ENCODE data around the gene RCC1.
A peak's percentile ranks its signal among the peaks of the same experiment; 100 is the strongest.
"Not testable (repeated sequence)": the region's sequence is repeated elsewhere in the genome, so short reads cannot be mapped to it uniquely, and the experiment has no call there.

The RCC1 gene

DNA sequence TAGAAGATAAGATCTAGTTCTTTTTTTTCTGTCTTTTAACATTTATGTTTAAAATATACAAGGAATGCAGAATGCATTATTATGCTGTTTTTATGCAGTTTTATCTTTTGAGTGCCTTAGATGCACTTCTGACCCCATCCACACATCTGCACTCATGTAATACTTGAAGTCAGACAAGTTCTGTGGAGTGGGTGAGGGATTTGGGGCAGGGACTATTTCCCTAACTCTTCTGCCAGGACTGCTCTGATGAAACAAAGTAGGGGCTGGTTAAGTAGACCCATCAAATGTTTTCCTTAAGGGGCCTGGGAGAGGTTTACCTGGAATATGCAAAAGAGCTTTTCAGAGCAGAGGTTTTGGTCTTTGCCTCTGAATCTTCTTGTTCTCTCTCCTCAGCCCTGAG, 58.5 kb downstream of the RCC1 start:
- TF ChIP-seq Cebpa-rat (IDR thresholded peaks at IDR 0.05): no peak
- H3K36me3 ChIP-seq: peaks cover 100% of the 10 kb centered on the region
- H3K27me3 ChIP-seq: no peaks in the 10 kb centered on the region

DNA sequence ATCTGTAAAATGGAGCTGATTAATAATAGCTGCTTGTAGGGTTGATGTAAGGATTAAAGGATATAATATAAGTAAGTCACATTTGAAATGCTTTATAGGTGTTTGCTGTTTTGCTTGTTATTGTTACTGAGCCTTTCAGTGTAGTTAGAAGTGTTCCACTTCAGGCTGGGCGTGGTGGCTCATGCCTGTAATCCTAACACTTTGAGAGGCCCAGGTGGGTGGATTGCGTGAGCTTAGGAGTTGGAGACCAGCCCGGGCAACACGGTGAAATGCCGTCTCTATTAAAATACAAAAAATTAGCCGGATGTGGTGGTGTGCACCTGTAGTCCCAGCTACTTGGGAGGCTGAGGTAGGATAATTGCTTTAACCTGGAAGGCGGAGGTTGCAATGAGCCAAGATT, 59.2 kb downstream of the RCC1 start:
- Histone ChIP-seq H3K4me1 (no peaks in the 10 kb centered on the region), H3K4me2 (no peak overlapping the region), H3K36me3 (peaks cover 97% of the 10 kb centered on the region), H3K9me3 (no peaks in the 10 kb centered on the region), H3K9ac (no peak overlapping the region), H3K4me3 (no peak overlapping the region), H3K27me3 (no peaks in the 10 kb centered on the region), H3K27ac (no peak overlapping the region), H4K20me1 (no peaks in the 10 kb centered on the region)
- TF ChIP-seq Cebpa-rat (IDR thresholded peaks at IDR 0.05): no peak

More for the DNA sequence above, 58.5 kb downstream of the RCC1 start:
- Histone ChIP-seq H3K9ac (no peak overlapping the region), H3K4me1 (no peaks in the 10 kb centered on the region), H3K9me3 (no peaks in the 10 kb centered on the region), H3K4me3 (no peak overlapping the region), H3K27ac (no peak overlapping the region), H4K20me1 (no peaks in the 10 kb centered on the region), H3K4me2 (no peak overlapping the region)

DNA sequence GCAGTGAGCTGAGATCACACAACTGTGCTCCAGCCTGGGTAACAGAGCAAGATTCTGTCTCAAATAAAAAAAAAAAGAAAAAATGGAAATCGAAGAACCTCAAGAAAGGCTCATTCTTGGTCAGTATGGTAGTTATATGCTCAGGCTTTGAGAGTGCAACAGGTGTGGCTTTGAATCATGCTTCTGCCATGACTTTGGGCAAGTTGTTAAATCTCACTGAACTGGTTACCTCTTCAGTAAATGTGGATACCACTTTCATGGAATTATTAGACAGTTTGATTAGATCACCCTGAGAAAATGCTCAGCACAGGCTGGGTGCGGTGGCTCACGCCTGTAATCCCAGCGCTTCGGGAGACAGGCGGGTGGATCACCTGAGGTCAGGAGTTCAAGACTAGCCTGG, 59.9 kb downstream of the RCC1 start:
- no peak overlapping the region for H3K9ac ChIP-seq
- no peak overlapping the region for H3K4me2 ChIP-seq
- no peak overlapping the region for H3K27ac ChIP-seq
- no peak for TF ChIP-seq Cebpa-rat (IDR thresholded peaks at IDR 0.05)
- H3K36me3 ChIP-seq: peaks cover 97% of the 10 kb centered on the region
- H3K9me3 ChIP-seq: no peaks in the 10 kb centered on the region
- H3K4me3 ChIP-seq: no peak overlapping the region
- no peaks in the 10 kb centered on the region for H3K4me1 ChIP-seq
- H4K20me1 ChIP-seq: no peaks in the 10 kb centered on the region
- H3K27me3 ChIP-seq: no peaks in the 10 kb centered on the region

DNA sequence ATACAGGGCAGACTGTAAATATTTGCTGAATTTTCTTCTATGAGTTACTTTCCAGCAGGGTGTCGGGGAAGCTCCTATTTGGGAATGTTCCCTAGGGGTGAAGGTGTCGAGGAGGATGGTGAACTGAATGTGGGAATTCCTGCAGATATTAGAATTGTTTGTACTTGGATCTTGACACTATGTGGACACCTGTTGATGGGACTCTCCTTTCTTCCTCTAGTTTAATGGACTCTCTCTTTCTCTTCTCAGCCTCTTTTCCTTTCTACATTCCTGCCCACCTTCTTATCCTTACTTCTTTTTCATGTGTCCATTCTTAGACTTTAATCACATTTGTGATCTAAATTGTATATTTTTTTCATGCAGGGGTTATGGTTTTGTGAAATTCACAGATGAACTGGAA, 61.1 kb downstream of the RCC1 start:
- no peak for TF ChIP-seq Cebpa-rat (IDR thresholded peaks at IDR 0.05)
- Histone ChIP-seq H3K4me2 (no peak overlapping the region), H3K4me1 (no peaks in the 10 kb centered on the region), H4K20me1 (no peaks in the 10 kb centered on the region), H3K36me3 (peaks cover 97% of the 10 kb centered on the region), H3K27ac (no peak overlapping the region), H3K27me3 (no peaks in the 10 kb centered on the region), H3K9ac (no peak overlapping the region), H3K4me3 (no peak overlapping the region), H3K9me3 (no peaks in the 10 kb centered on the region)

DNA sequence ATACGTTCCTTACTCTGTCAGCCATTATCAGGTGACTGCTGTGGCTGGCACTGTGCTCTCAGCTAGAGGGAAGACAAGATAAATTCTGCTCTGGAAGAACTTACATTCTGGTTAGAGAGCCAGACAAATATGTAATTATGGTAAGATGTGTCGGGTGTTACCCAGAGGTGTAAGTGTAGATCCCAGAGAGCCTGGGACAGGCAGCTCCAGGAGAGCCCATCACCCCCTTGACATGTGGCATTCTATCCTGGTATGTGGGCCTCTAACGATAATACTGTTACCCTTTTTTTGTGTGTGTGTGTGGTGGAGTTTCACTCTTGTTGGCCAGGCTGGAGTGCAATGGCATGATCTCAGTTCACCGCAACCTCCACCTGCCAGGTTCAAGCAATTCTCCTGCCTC, 66.1 kb downstream of the RCC1 start:
- TF ChIP-seq Cebpa-rat (IDR thresholded peaks at IDR 0.05): no peak
- H3K36me3 ChIP-seq: peaks cover 97% of the 10 kb centered on the region

DNA sequence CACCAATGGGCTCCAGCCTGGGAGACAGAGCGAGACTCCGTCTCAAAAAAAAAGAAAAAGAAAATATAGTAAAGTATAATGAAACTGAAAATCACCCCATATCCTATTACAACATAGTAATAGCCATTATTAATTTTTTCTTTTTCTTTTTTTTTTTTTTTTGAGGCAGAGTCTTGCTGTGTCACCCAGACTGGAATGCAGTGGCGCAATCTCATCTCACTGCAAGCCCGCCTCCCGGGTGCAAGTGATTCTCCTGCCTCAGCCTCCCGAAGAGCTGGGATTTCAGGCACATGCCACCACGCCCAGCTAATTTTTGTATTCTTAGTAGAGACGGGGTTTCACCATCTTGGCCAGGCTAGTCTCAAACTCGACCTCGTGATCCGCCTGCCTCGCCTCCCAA, 67.0 kb downstream of the RCC1 start:
- H3K4me2 ChIP-seq, H3K4me1 ChIP-seq, H3K9ac ChIP-seq, H3K4me3 ChIP-seq, H4K20me1 ChIP-seq, H3K27me3 ChIP-seq, H3K9me3 ChIP-seq, H3K27ac ChIP-seq: not testable (repeated sequence)
- peaks cover 97% of the 10 kb centered on the region for H3K36me3 ChIP-seq

More for the DNA sequence above, 66.1 kb downstream of the RCC1 start:
- H4K20me1 ChIP-seq: no peaks in the 10 kb centered on the region; the same call in 1 of the 2 replicates
- H3K4me3 ChIP-seq: no peak overlapping the region
- no peaks in the 10 kb centered on the region for H3K9me3 ChIP-seq
- H3K4me2 ChIP-seq: no peak overlapping the region
- H3K9ac ChIP-seq: no peak overlapping the region
- H3K27ac ChIP-seq: no peak overlapping the region
- no peaks in the 10 kb centered on the region for H3K27me3 ChIP-seq
- H3K4me1 ChIP-seq: no peaks in the 10 kb centered on the region

DNA sequence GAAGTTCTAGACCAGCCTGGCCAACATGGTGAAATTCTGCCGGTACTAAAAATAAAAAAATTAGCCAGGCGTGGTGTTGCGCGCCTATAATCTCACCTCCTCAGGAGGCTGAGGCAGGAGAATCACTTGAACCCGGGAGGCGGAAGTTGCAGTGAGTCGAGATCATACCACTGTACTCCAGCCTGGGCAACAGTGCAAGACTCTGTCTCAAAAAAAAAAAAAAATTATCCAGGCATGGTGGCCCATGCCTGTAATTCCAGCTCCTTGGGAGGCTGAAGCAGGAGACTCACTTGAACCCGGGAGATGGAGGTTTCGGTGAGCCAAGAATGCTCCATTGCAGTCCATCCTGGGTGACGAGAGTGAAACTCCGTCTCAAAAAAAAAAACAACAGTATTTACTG, 67.7 kb downstream of the RCC1 start:
- Histone ChIP-seq H3K4me3 (no peak overlapping the region), H3K9me3 (no peaks in the 10 kb centered on the region), H3K4me1 (peaks cover 12% of the 10 kb centered on the region), H4K20me1 (peaks cover 14% of the 10 kb centered on the region), H3K4me2 (no peak overlapping the region), H3K27me3 (no peaks in the 10 kb centered on the region), H3K36me3 (peaks cover 97% of the 10 kb centered on the region), H3K27ac (no peak overlapping the region), H3K9ac (no peak overlapping the region)
- no peak for TF ChIP-seq Cebpa-rat (IDR thresholded peaks at IDR 0.05)

DNA sequence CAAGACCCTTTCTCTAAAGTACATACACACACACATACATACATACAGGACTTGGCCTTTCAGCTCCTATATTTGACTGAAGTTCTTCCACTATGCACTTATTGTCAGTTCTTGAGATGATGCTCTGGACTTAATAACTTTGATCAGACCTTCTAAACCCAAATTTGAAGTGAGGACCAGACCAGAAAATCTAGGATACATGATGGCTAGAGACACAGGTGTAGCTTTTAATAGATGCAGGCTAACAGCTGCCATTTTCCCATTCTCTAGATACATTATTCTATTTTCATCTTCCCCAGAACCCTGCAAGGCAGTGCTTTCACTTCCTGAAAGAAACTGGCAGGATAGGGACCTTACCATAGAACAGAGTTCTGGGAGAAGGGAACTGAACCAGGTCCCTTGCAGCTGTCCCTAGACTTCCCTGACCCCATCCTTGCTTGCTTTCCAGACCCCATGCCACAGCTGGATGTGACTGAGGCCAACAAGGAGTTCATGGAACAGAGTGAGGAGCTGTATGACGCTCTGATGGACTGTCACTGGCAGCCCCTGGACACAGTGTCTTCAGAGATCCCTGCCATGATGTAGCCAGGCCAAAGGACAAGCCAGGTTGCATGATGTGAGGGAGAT, 71.3 kb downstream of the RCC1 start:
- H3K4me3 ChIP-seq: no peak overlapping the region
- H3K36me3 ChIP-seq: peaks cover 88% of the 10 kb centered on the region

DNA sequence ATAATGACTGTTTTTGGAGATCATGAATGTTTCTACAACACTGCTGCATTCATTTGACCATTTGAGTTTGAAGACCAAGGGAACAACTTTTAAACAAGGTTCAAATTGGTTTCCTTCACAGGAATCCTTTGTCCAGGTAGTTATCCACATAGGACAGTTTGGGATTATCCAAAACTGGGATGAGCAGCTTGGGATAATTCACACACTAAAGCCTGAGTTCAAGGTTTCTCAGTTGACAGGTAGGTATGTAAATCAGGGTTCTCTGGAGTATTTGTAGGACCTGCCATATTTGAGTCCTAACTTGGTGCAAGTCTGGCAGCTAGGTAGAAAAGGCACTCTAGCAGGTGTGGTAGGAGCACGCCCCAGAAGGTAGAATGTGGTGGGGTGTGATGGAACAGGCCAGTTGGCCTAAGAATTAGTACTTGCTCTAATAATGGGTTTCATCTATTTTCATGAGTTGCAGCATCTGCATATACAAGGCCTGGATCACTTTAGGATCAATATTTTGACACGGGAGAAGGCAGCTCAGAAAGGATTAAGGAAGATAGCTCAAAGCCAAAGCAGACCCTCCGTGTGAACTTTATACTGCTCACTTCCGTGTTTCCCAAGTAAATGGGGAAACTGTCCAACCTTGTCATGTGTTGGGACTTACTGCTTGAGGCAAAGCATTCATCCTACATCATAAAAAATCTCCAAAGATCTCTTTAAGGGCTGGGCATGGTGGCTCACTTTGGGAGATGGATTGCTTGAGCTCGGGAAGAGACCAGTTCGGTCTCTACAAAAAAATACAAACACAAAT, 72.1 kb downstream of the RCC1 start:
- peaks cover 36% of the 10 kb centered on the region for H3K4me1 ChIP-seq
- H3K36me3 ChIP-seq: peaks cover 81% of the 10 kb centered on the region
- H3K9me3 ChIP-seq: no peaks in the 10 kb centered on the region
- H4K20me1 ChIP-seq: peaks cover 45% of the 10 kb centered on the region
- TF ChIP-seq Cebpa-rat (IDR thresholded peaks at IDR 0.05): no peak
- no peak overlapping the region for H3K27ac ChIP-seq
- H3K4me3 ChIP-seq: no peak overlapping the region
- no peak overlapping the region for H3K4me2 ChIP-seq
- no peaks in the 10 kb centered on the region for H3K27me3 ChIP-seq
- H3K9ac ChIP-seq: no peak overlapping the region

More for the DNA sequence above, 71.3 kb downstream of the RCC1 start:
- Histone ChIP-seq H3K27me3 (no peaks in the 10 kb centered on the region), H3K4me1 (peaks cover 33% of the 10 kb centered on the region), H3K9me3 (no peaks in the 10 kb centered on the region), H3K27ac (no peak overlapping the region), H3K4me2 (no peak overlapping the region), H3K9ac (no peak overlapping the region), H4K20me1 (peaks cover 45% of the 10 kb centered on the region)
- no peak for TF ChIP-seq Cebpa-rat (IDR thresholded peaks at IDR 0.05)

DNA sequence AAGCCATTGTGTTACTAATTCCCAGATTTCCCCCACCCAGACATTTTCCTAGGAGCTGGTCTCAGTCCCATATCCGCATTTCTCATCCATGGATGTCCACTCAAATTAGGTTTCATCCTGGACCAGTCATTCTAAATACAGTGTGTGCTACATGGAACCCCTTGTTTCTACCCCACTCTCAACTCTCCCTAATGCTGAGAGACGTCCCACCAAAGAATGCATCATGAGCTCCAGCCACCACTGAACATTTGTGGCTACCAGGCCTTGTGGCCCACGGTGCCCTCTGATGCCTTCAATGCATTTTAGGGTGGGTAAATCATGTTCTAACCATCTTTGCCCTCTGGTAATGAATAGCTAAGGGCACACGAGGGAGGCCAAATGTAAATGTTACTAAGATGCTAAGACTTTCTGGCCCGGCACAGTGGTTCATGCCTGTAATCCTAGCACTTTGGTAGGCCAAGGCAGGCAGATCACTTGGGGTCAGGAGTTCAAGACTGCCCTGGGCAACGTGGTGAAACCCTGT, 72.9 kb downstream of the RCC1 start:
- no peak for TF ChIP-seq Cebpa-rat (IDR thresholded peaks at IDR 0.05)
- no peaks in the 10 kb centered on the region for H3K27me3 ChIP-seq
- peaks cover 36% of the 10 kb centered on the region for H3K4me1 ChIP-seq
- H4K20me1 ChIP-seq: peaks cover 45% of the 10 kb centered on the region
- H3K27ac ChIP-seq: no peak overlapping the region
- H3K4me3 ChIP-seq: no peak overlapping the region
- peaks cover 72% of the 10 kb centered on the region for H3K36me3 ChIP-seq
- H3K9ac ChIP-seq: peak overlapping the region; percentile 94; the same call in 1 of the 2 replicates
- peak overlapping the region; percentile 98; the same call in 1 of the 2 replicates for H3K4me2 ChIP-seq
- no peaks in the 10 kb centered on the region for H3K9me3 ChIP-seq

All from BLaER1 (cell line).